Body of pancreas (tissue), 4 donors: ENCODE data around the gene TMEM223. TPM values are rescaled to one million over a fixed set of nuclear protein-coding genes. Genes with fewer than 3 reads are reported as not detected.
"Not testable (repeated sequence)": the region's sequence is repeated elsewhere in the genome, so short reads cannot be mapped to it uniquely, and the experiment has no call there.

ENCODE experiments used
- ATAC-seq: fragments of 150-250 bp; one replicate; pipeline ENCODE4 v1.9.1; 2016
- DNase-seq, 4 donors: peaks; one replicate each; pipeline ENCODE4 v3.0.0-alpha.2; 2019
- H3K27ac ChIP-seq, 4 donors: fragments of 200-600 bp; sonication (generic); 1 replicate in 3 of 4; 2 replicates in 1 of 4; pipeline versions ENCODE4 v1.5.1 to v1.6.1; 2016 to 2019; ENCODE audit warnings: mild to moderate bottlenecking in 1 of 4, mixed read lengths in 1 of 4, moderate library complexity in 1 of 4
- H3K27me3 ChIP-seq, 2 donors: fragments of 200-600 bp; sonication (generic); one replicate each; pipeline ENCODE4 v1.6.0; 2016; ENCODE audit warnings: mild to moderate bottlenecking in 1 of 2
- H3K36me3 ChIP-seq, 2 donors: fragments of 200-600 bp; sonication (generic); replicated peaks in 1 of 2; 2 replicates each; pipeline ENCODE4 v1.5.1; 2016; ENCODE audit warnings: low read depth in 2 of 2; ENCODE audit not compliant: insufficient read depth in 1 of 2
- H3K4me1 ChIP-seq: fragments of 200-600 bp; sonication (generic); one replicate; pipeline ENCODE4 v1.6.0; 2016
- H3K4me3 ChIP-seq, 2 donors: fragments of 200-600 bp; sonication (generic); 1 replicate in 1 of 2; 2 replicates in 1 of 2; pipeline ENCODE4 v1.5.1; 2016 to 2019
- H3K9me3 ChIP-seq, 3 donors: fragments of 200-600 bp; sonication (generic); 1 replicate in 2 of 3; 2 replicates in 1 of 3; pipeline ENCODE4 v1.5.1; 2016
- CTCF ChIP-seq, 7 experiments: fragments of 450-650 bp in 4 of 7; fragments of 200-600 bp in 3 of 7; sonication (generic) in 3 of 7; IDR thresholded peaks; one replicate each; pipeline ENCODE4 v1.5.1; 2016 to 2019; ENCODE audit warnings: antibody characterized with exemption in 7 of 7
- POLR2A ChIP-seq, 3 donors: fragments of 450-650 bp; IDR thresholded peaks; one replicate each; pipeline ENCODE4 v1.6.1; 2016; ENCODE audit warnings: antibody characterized with exemption in 3 of 3, mild to moderate bottlenecking in 2 of 3
- WGBS, 2 donors: methylation state at CpG; one replicate each; pipeline ENCODE4 v1.1.5; 2017; 5-methylcytosine and 5-hydroxymethylcytosine counted together
- intact Hi-C: fragments of 100-400 bp; cut with DNase I; formaldehyde crosslinking; loops from one replicate; pipeline ENCODE4 v1.15.1; 2023
- total RNA-seq, 2 donors: library from RNA; depleted of rRNA; stranded (reverse); fragments of >200 nt; gene quantifications; one replicate each; pipeline ENCODE4 v1.1.0, GENCODE V29; 2016

The TMEM223 gene
- total RNA-seq, 2 donors from 2014 or later = 6.2 to 29.0 TPM

GRCh38 chr11:62771144-62772021 lies 20.4 kb downstream of the TMEM223 start, which contains the start of gene TAF6L:
Gene TAF6L, plus strand, starts transcription at chr11:62771396. Its CDS starts 4,388 bp downstream, at chr11:62775784.
- intact Hi-C loops = no loop called here
- TF ChIP-seq POLR2A (IDR thresholded peaks at IDR 0.05) = peak; percentile 42 to 66 (median 65)
- no peak for TF ChIP-seq CTCF (IDR thresholded peaks at IDR 0.05)
- H3K27me3 ChIP-seq = no peaks in the 10 kb centered on the region
- H3K27ac ChIP-seq = peak within 1 kb of the TSS; percentile 91 to 98 (median 98)
- DNase-seq = peak; percentile 98 to 99 (median 98)
- H3K9me3 ChIP-seq = no peaks in the 10 kb centered on the region
- 1 to 3% methylated on average over 22 to 60 of the region's 60 CpGs for whole genome bisulfite sequencing, 2 donors
- peaks cover 39% of the 10 kb centered on the region for H3K4me1 ChIP-seq
- H3K4me3 ChIP-seq = peak within 1 kb of the TSS; percentile 15 to 55
- H3K36me3 ChIP-seq = peaks cover 0 to 10% of the 10 kb centered on the region in 2 donors
- peak; percentile 95 for ATAC-seq

GRCh38 chr11:62770778-62771143 lies 21.0 kb downstream of the TMEM223 start:
- TF ChIP-seq POLR2A (IDR thresholded peaks at IDR 0.05) (no peak), CTCF (IDR thresholded peaks at IDR 0.05) (no peak)
- H3K4me1 ChIP-seq = peaks cover 39% of the 10 kb centered on the region
- H3K4me3 ChIP-seq = peak overlapping the region in 1 of 2 donors; percentile 13
- peak overlapping the region; percentile 91 to 98 (median 98) for H3K27ac ChIP-seq
- intact Hi-C loops = no loop called here
- peak; percentile 22 to 31 (median 24) for DNase-seq
- H3K36me3 ChIP-seq = peaks cover 0 to 12% of the 10 kb centered on the region in 2 donors
- no peaks in the 10 kb centered on the region for H3K9me3 ChIP-seq
- peak; percentile 2 for ATAC-seq
- no peaks in the 10 kb centered on the region for H3K27me3 ChIP-seq
- WGBS, 2 donors = 0 to 1% methylated on average over 18 of the region's 18 CpGs

GRCh38 chr11:62760867-62761227 lies 31.0 kb downstream of the TMEM223 start:
- WGBS, 2 donors = 27 to 29% methylated on average over 9 of the region's 9 CpGs
- H3K4me3 ChIP-seq, DNase-seq, H3K36me3 ChIP-seq, H3K27me3 ChIP-seq, intact Hi-C loops, H3K9me3 ChIP-seq, ATAC-seq: not testable (repeated sequence)
- H3K27ac ChIP-seq = peak overlapping the region in 3 of 4 donors; percentile 50 to 87 (median 77)
- H3K4me1 ChIP-seq = peaks cover 10% of the 10 kb centered on the region

GRCh38 chr11:62757846-62758788 lies 33.7 kb downstream of the TMEM223 start:
- Histone ChIP-seq H3K27ac (no peak overlapping the region), H3K36me3 (no peaks in the 10 kb centered on the region), H3K27me3 (no peaks in the 10 kb centered on the region), H3K9me3 (no peaks in the 10 kb centered on the region), H3K4me3 (no peak overlapping the region), H3K4me1 (peaks cover 21% of the 10 kb centered on the region)
- 68 to 70% methylated on average over 9 of the region's 9 CpGs for WGBS, 2 donors
- ATAC-seq (no peak), DNase-seq (no peak)
- intact Hi-C loops = no loop called here
- TF ChIP-seq POLR2A (IDR thresholded peaks at IDR 0.05) = no peak

GRCh38 chr11:62755086-62755615 lies 36.7 kb downstream of the TMEM223 start:
- Histone ChIP-seq H3K9me3 (no peaks in the 10 kb centered on the region), H3K27ac (no peak overlapping the region), H3K4me3 (no peak overlapping the region), H3K27me3 (no peaks in the 10 kb centered on the region), H3K36me3 (no peaks in the 10 kb centered on the region), H3K4me1 (peaks cover 40% of the 10 kb centered on the region)
- ATAC-seq = no peak
- 72% methylated on average over 9 to 10 of the region's 10 CpGs for WGBS, 2 donors
- intact Hi-C loops = no loop called here
- no peak for DNase-seq
- TF ChIP-seq POLR2A (IDR thresholded peaks at IDR 0.05) = no peak
- TF ChIP-seq CTCF (IDR thresholded peaks at IDR 0.05) = no peak
